A673 (cell line): ENCODE results near the gene ARHGEF26.

Source experiments
- CTCF ChIP-seq: fragments of 300-800, 200-600 bp; sonication (generic); conservative IDR thresholded peaks from 2 replicates; pipeline ENCODE4 v1.5.1; 2017; ENCODE audit warnings: low read depth, mild to moderate bottlenecking, antibody characterized with exemption, low read length, moderate library complexity, mixed read lengths
- EZH2 ChIP-seq: fragments of 200-600 bp; sonication (generic); IDR thresholded peaks from 2 replicates; pipeline ENCODE4 v1.6.1; 2017; ENCODE audit warnings: borderline replicate concordance, low read depth, mild to moderate bottlenecking, mixed read lengths, antibody characterized with exemption, low read length; ENCODE audit not compliant: poor library complexity, severe bottlenecking

- no peak for TF ChIP-seq CTCF
- TF ChIP-seq EZH2: no peak
Observed at GRCh38 chr3:154143873-154144272, 22.7 kb downstream of the ARHGEF26 start.
